Measurements from ENCODE around the gene KRT79.

DNA sequence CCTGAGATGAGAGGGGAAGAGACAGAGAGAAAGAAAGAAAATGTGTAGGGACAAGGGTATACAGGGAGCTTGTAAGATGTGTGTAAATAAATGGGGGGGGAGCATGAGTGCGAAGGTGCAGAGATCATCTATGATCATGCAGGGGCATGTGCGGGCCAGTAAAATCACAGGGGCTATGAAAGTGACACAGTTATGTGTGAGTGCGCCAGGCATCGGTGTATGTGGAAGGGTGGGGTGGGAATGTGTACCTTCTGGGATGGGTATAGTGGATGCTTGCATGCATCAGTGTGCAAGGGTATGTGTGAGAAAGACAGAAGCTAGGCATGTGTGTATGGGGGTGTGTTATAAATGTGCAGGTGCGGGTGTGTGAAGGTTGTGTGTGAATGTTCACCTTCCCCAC is 33.0 kb upstream of the KRT79 start:
- TF ChIP-seq, protein P1, sequence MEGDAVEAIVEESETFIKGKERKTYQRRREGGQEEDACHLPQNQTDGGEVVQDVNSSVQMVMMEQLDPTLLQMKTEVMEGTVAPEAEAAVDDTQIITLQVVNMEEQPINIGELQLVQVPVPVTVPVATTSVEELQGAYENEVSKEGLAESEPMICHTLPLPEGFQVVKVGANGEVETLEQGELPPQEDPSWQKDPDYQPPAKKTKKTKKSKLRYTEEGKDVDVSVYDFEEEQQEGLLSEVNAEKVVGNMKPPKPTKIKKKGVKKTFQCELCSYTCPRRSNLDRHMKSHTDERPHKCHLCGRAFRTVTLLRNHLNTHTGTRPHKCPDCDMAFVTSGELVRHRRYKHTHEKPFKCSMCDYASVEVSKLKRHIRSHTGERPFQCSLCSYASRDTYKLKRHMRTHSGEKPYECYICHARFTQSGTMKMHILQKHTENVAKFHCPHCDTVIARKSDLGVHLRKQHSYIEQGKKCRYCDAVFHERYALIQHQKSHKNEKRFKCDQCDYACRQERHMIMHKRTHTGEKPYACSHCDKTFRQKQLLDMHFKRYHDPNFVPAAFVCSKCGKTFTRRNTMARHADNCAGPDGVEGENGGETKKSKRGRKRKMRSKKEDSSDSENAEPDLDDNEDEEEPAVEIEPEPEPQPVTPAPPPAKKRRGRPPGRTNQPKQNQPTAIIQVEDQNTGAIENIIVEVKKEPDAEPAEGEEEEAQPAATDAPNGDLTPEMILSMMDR (IDR thresholded peaks at IDR 0.05), result no peak
- TF ChIP-seq POLR2AphosphoS5 (IDR thresholded peaks at IDR 0.05; ENCODE audit: low read depth, low read length) (no peak), TCF7L2 (IDR thresholded peaks at IDR 0.05; ENCODE audit: low read depth, low read length) (no peak), SIN3A (IDR thresholded peaks at IDR 0.05; ENCODE audit: borderline replicate concordance, insufficient read depth, low read depth, low read length) (no peak)
- TF ChIP-seq, protein P2, sequence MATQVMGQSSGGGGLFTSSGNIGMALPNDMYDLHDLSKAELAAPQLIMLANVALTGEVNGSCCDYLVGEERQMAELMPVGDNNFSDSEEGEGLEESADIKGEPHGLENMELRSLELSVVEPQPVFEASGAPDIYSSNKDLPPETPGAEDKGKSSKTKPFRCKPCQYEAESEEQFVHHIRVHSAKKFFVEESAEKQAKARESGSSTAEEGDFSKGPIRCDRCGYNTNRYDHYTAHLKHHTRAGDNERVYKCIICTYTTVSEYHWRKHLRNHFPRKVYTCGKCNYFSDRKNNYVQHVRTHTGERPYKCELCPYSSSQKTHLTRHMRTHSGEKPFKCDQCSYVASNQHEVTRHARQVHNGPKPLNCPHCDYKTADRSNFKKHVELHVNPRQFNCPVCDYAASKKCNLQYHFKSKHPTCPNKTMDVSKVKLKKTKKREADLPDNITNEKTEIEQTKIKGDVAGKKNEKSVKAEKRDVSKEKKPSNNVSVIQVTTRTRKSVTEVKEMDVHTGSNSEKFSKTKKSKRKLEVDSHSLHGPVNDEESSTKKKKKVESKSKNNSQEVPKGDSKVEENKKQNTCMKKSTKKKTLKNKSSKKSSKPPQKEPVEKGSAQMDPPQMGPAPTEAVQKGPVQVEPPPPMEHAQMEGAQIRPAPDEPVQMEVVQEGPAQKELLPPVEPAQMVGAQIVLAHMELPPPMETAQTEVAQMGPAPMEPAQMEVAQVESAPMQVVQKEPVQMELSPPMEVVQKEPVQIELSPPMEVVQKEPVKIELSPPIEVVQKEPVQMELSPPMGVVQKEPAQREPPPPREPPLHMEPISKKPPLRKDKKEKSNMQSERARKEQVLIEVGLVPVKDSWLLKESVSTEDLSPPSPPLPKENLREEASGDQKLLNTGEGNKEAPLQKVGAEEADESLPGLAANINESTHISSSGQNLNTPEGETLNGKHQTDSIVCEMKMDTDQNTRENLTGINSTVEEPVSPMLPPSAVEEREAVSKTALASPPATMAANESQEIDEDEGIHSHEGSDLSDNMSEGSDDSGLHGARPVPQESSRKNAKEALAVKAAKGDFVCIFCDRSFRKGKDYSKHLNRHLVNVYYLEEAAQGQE (IDR thresholded peaks at IDR 0.05; ENCODE audit: insufficient read depth in 1 of 2, low read depth in 2 of 2, low read length in 1 of 2), result no peak

Data from Panc1 (cell line).